NCI-H1694 treated with DMSO at 0.1 percent for 48 hours (cell line): ENCODE results near the gene CPOX.
"Not testable (repeated sequence)": the region's sequence is repeated elsewhere in the genome, so short reads cannot be mapped to it uniquely, and the experiment has no call there.

Experiments used
- DNase-seq: peaks from one replicate; lab custom pipeline; 2025; lab: John Stamatoyannopoulos, UW

The CPOX gene

GRCh38 chr3:98561727-98562521 lies 31.5 kb downstream of the CPOX start:
- no peak for DNase-seq

- no peak for DNase-seq
These were observed 32.5 kb downstream of the CPOX start for GRCh38 chr3:98560911-98561310.

GRCh38 chr3:98559769-98560168 lies 33.6 kb downstream of the CPOX start:
- DNase-seq, result not testable (repeated sequence)

- DNase-seq, result no peak
These were observed 35.1 kb downstream of the CPOX start for GRCh38 chr3:98558100-98558827.

- DNase-seq, result no peak
These were observed 35.9 kb downstream of the CPOX start for GRCh38 chr3:98557324-98558010.

- no peak for DNase-seq
These were observed 37.0 kb downstream of the CPOX start for GRCh38 chr3:98556164-98557130.

GRCh38 chr3:98555025-98555379 lies 38.4 kb downstream of the CPOX start:
- no peak for DNase-seq

- no peak for DNase-seq
These were observed 38.8 kb downstream of the CPOX start for GRCh38 chr3:98554580-98554979.

GRCh38 chr3:98553753-98554152 lies 39.7 kb downstream of the CPOX start:
- no peak for DNase-seq

- DNase-seq, result no peak
These were observed 40.3 kb downstream of the CPOX start for GRCh38 chr3:98553021-98553563.

GRCh38 chr3:98552232-98553020 lies 41.0 kb downstream of the CPOX start:
- DNase-seq, result no peak

GRCh38 chr3:98551754-98552153 lies 41.7 kb downstream of the CPOX start:
- no peak for DNase-seq

GRCh38 chr3:98551236-98551635 lies 42.2 kb downstream of the CPOX start:
- no peak for DNase-seq

- DNase-seq, result no peak
These were observed 42.6 kb downstream of the CPOX start for GRCh38 chr3:98550833-98551232.

GRCh38 chr3:98548544-98548943 lies 44.9 kb downstream of the CPOX start:
- no peak for DNase-seq

- no peak for DNase-seq
These were observed 47.5 kb downstream of the CPOX start for GRCh38 chr3:98545940-98546339.

GRCh38 chr3:98542623-98543022 lies 50.8 kb downstream of the CPOX start:
- no peak for DNase-seq

- no peak for DNase-seq
These were observed 51.7 kb downstream of the CPOX start for GRCh38 chr3:98541695-98542094.

- no peak for DNase-seq
These were observed 53.1 kb downstream of the CPOX start for GRCh38 chr3:98540346-98540745.

- no peak for DNase-seq
These were observed 56.9 kb downstream of the CPOX start for GRCh38 chr3:98536456-98537017.
